SU-DHL-6 (cell line): ENCODE results near the gene PDIA5.

Source experiments
- EZH2phosphoT487 ChIP-seq: fragments of 200-600 bp; sonication (generic), shearing (Covaris generic); conservative IDR thresholded peaks from 2 replicates; pipeline ENCODE4 v1.6.1; 2018; ENCODE audit warnings: mild to moderate bottlenecking, antibody characterized with exemption, low read length, moderate library complexity, mixed read lengths
- TF ChIP-seq, protein P1 (sequence below): fragments of 200-600 bp; sonication (generic); IDR thresholded peaks from one replicate; pipeline ENCODE4 v1.5.1; 2017; ENCODE audit warnings: antibody characterized with exemption, mild to moderate bottlenecking, low read length, moderate library complexity; ENCODE audit not compliant: insufficient read depth, poor library complexity, severe bottlenecking

DNA sequence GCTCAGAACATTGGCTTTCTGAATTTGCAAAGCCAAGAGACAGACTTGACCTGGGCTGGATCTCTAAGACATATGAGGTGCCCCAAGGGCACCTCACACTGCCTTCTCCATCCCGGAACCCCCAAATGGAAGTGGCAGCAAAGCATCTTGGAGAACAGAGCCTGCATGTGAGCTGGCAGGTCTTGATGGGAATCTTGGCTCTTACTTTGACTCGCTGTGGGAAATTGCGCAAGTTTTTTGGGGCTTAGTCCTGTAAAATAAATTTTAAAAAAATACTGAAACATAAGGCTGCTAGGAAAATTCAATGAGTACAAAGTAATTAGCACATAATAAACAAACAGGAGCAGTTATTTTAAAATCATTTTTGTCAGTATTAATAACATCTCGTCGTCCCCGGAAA lies 121.2 kb downstream of the PDIA5 start:
- TF ChIP-seq, protein P1, sequence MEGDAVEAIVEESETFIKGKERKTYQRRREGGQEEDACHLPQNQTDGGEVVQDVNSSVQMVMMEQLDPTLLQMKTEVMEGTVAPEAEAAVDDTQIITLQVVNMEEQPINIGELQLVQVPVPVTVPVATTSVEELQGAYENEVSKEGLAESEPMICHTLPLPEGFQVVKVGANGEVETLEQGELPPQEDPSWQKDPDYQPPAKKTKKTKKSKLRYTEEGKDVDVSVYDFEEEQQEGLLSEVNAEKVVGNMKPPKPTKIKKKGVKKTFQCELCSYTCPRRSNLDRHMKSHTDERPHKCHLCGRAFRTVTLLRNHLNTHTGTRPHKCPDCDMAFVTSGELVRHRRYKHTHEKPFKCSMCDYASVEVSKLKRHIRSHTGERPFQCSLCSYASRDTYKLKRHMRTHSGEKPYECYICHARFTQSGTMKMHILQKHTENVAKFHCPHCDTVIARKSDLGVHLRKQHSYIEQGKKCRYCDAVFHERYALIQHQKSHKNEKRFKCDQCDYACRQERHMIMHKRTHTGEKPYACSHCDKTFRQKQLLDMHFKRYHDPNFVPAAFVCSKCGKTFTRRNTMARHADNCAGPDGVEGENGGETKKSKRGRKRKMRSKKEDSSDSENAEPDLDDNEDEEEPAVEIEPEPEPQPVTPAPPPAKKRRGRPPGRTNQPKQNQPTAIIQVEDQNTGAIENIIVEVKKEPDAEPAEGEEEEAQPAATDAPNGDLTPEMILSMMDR = no peak
- no peak for TF ChIP-seq EZH2phosphoT487
